K562 treated with DMSO at 1 percent for 12 hours (cell line): ENCODE results near the gene ADGRF3. TPM values are rescaled to one million over a fixed set of nuclear protein-coding genes. Genes with fewer than 3 reads are reported as not detected.

ENCODE experiments used
- total RNA-seq: library from RNA; unstranded; fragments of 300-600 nt; gene quantifications from 2 replicates; pipeline ENCODE4 v1.2.3, GENCODE V29; 2022; ENCODE audit not compliant: insufficient read depth

Gene ADGRF3
- total RNA-seq, result 0.16 and 0.22 TPM in 2 replicates

GRCh38 chr2:26346454-26347053, at the start of gene ADGRF3:
ADGRF3 (minus strand) TSS chr2:26346789; CDS start chr2:26346234, 555 bp downstream.

GRCh38 chr2:26345545-26346453, 790 bp downstream of the ADGRF3 start, which contains the start of gene SELENOI:
SELENOI (plus strand) TSS chr2:26346143; CDS start chr2:26346233, 90 bp downstream.

Other genes starting within 250 kb of the ADGRF3 start
- 7.4 and 8.2 TPM in 2 replicates for gene GAREM2, start 173.7 kb downstream of the ADGRF3 start, total RNA-seq
- 181 and 249 TPM in 2 replicates for gene HADHA, start 102.2 kb downstream of the ADGRF3 start, total RNA-seq
- 68.5 and 95.4 TPM in 2 replicates for gene HADHB, start 101.8 kb downstream of the ADGRF3 start, total RNA-seq
- 2.4 and 8.8 TPM in 2 replicates for gene SELENOI, start 646 bp downstream of the ADGRF3 start, total RNA-seq
- not detected in 2 replicates for gene DRC1, start 55.1 kb upstream of the ADGRF3 start, total RNA-seq
- gene OTOF, start 131.3 kb upstream of the ADGRF3 start, total RNA-seq, result not detected in 2 replicates